B cell (primary cell): ENCODE results near the gene PTPRT. TPM values are rescaled to one million over a fixed set of nuclear protein-coding genes. Genes with fewer than 3 reads are reported as not detected.

Experiments
- ATAC-seq: fragments of 200-7000 bp; cut with Tn5 transposase; one replicate; pipeline ENCODE4 v1.10.0; 2021; ENCODE audit warnings: low read depth, mild to moderate bottlenecking, moderate number of reproducible peaks, moderate library complexity
- CTCF ChIA-PET: fragments of 350-600 bp; sonication (Branson Sonifier 250); formaldehyde crosslinking; loops from one replicate; lab custom pipeline; 2021; ENCODE audit warnings: antibody characterized with exemption, inconsistent platforms; lab: Charles Lee
- POLR2A ChIA-PET: fragments of 350-600 bp; sonication (Branson Sonifier 250); formaldehyde crosslinking; loops from one replicate; lab custom pipeline; 2021; ENCODE audit warnings: antibody characterized with exemption; lab: Charles Lee
- DNase-seq: peaks from one replicate; pipeline ENCODE4 v3.0.0; 2013
- H2AFZ ChIP-seq: 2 replicates; pipeline ENCODE4 v1.6.1; 2012; ENCODE audit warnings: mild to moderate bottlenecking, low read depth, low read length; ENCODE audit not compliant: insufficient read depth, poor library complexity, severe bottlenecking
- H3K27ac ChIP-seq, 2 donors: 1 replicate in 1 of 2; 2 replicates in 1 of 2; pipeline ENCODE4 v1.5.1; 2012 to 2013; ENCODE audit warnings: low read length in 2 of 2, mild to moderate bottlenecking in 2 of 2, moderate library complexity in 1 of 2
- H3K27me3 ChIP-seq, 4 experiments: fragments of 200-600 bp in 1 of 4; sonication (generic) in 1 of 4; replicated peaks in 1 of 4; 1 replicate in 2 of 4; 2 replicates in 2 of 4; pipeline versions ENCODE4 v1.6.1 to v1.7.0; 2013 to 2016; ENCODE audit warnings: low read length in 3 of 4, mild to moderate bottlenecking in 2 of 4, mixed read lengths in 1 of 4, moderate library complexity in 1 of 4; ENCODE audit not compliant: insufficient read depth in 4 of 4, control insufficient read depth in 3 of 4; ENCODE audit errors: control extremely low read depth in 1 of 4
- H3K36me3 ChIP-seq, 2 experiments: replicated peaks in 1 of 2; 1 replicate in 1 of 2; 2 replicates in 1 of 2; pipeline versions ENCODE4 v1.6.1 to v1.7.1; 2013; ENCODE audit warnings: low read length in 1 of 2; ENCODE audit not compliant: insufficient read depth in 2 of 2, control insufficient read depth in 1 of 2; ENCODE audit errors: control extremely low read depth in 1 of 2, extremely low read depth in 1 of 2
- H3K4me1 ChIP-seq, 2 donors: fragments of 200-600 bp in 1 of 2; sonication (generic) in 1 of 2; 1 replicate in 1 of 2; 2 replicates in 1 of 2; pipeline versions ENCODE4 v1.5.1 to v1.6.1; 2013 to 2017; ENCODE audit warnings: low read length in 2 of 2; ENCODE audit not compliant: control insufficient read depth in 2 of 2, insufficient read depth in 2 of 2
- H3K4me2 ChIP-seq: replicated peaks from 2 replicates; pipeline ENCODE3; 2012; ENCODE audit warnings: mild to moderate bottlenecking, low read depth, low read length; ENCODE audit not compliant: poor library complexity, severe bottlenecking
- H3K4me3 ChIP-seq, 5 experiments: fragments of 200-600 bp in 1 of 5; sonication (generic) in 1 of 5; 1 replicate in 3 of 5; 2 replicates in 2 of 5; pipeline versions ENCODE4 v1.5.1 to v1.7.0; 2011 to 2016; ENCODE audit warnings: low read length in 4 of 5, mild to moderate bottlenecking in 4 of 5, low read depth in 2 of 5, control low read depth in 1 of 5, moderate library complexity in 1 of 5; ENCODE audit not compliant: insufficient read depth in 1 of 5; ENCODE audit errors: control extremely low read depth in 1 of 5, extremely low read depth in 1 of 5
- H3K79me2 ChIP-seq: fragments of 200-600 bp; sonication (generic); one replicate; pipeline ENCODE4 v1.6.0; 2016; ENCODE audit warnings: low read length; ENCODE audit not compliant: control insufficient read depth, insufficient read depth
- H3K9ac ChIP-seq: fragments of 200-600 bp; sonication (generic); 2 replicates; pipeline ENCODE4 v1.6.1; 2017; ENCODE audit warnings: mild to moderate bottlenecking, low read length, moderate library complexity
- H3K9me3 ChIP-seq, 3 donors: one replicate each; pipeline versions ENCODE4 v1.6.1 to v1.7.1; 2013; ENCODE audit warnings: low read length in 2 of 3; ENCODE audit not compliant: control insufficient read depth in 2 of 3, insufficient read depth in 1 of 3; ENCODE audit errors: control extremely low read depth in 1 of 3
- H4K20me1 ChIP-seq: 2 replicates; pipeline ENCODE4 v1.6.0; 2012; ENCODE audit warnings: mild to moderate bottlenecking, low read length; ENCODE audit not compliant: insufficient read depth, control insufficient read depth, poor library complexity, severe bottlenecking
- H3K27ac Mint-ChIP-seq: one replicate; pipeline ENCODE4 v1.8.0; 2021; ENCODE audit warnings: mixed read lengths
- H3K27me3 Mint-ChIP-seq: one replicate; pipeline ENCODE4 v1.8.0; 2021; ENCODE audit warnings: mixed read lengths
- H3K4me1 Mint-ChIP-seq: one replicate; pipeline ENCODE4 v1.8.0; 2021; ENCODE audit warnings: mixed read lengths
- H3K4me3 Mint-ChIP-seq: one replicate; pipeline ENCODE4 v1.8.0; 2021; ENCODE audit warnings: mixed read lengths
- H3K9me3 Mint-ChIP-seq: one replicate; pipeline ENCODE4 v1.8.0; 2022; ENCODE audit warnings: mixed read lengths; ENCODE audit not compliant: insufficient read depth
- EZH2 ChIP-seq: IDR thresholded peaks from 2 replicates; pipeline ENCODE4 v1.6.1; 2012; ENCODE audit warnings: borderline replicate concordance, low read depth, mild to moderate bottlenecking, moderate library complexity, low read length; ENCODE audit not compliant: insufficient read depth, poor library complexity, severe bottlenecking
- WGBS: methylation state at CpG from one replicate; pipeline ENCODE4 v1.1.5; 2013; ENCODE audit warnings: missing lambda C conversion rate; ENCODE audit not compliant: insufficient coverage; 5-methylcytosine and 5-hydroxymethylcytosine counted together
- intact Hi-C: fragments of 100-400 bp; cut with micrococcal nuclease; formaldehyde crosslinking; loops from one replicate; pipeline ENCODE4 v1.10.0; 2022
- polyA plus RNA-seq: library from polyadenylated mRNA; depleted of rRNA; stranded (reverse); fragments of >200 nt; gene quantifications from 2 replicates; pipeline ENCODE4 v1.2.3, GENCODE V29; 2012
- total RNA-seq, 2 donors: library from RNA; stranded (reverse); fragments of 120-200 nt in 1 of 2; gene quantifications; 1 replicate in 1 of 2; 2 replicates in 1 of 2; pipeline versions ENCODE4 v1.2.3 to v1.2.4, GENCODE V29; 2013 to 2022
- TF ChIP-seq, protein P1 (sequence below): fragments of 200-600 bp; IDR thresholded peaks from one replicate; pipeline ENCODE4 v1.8.0; 2022; ENCODE audit warnings: antibody characterized with exemption, mild to moderate bottlenecking

The PTPRT gene
- total and polyA plus RNA-seq, 2 donors (not counting 1 experiment from before 2014, with no cell fraction given) = not detected

GRCh38 chr20:42549496-42549895, 640.2 kb downstream of the PTPRT start:
- Histone ChIP-seq H3K9me3 (peaks cover 0 to 3% (median 0%) of the 10 kb centered on the region in 3 donors), H3K79me2 (no peaks in the 10 kb centered on the region), H4K20me1 (no peaks in the 10 kb centered on the region), H2AFZ (no peak overlapping the region), H3K27me3 (no peaks in the 10 kb centered on the region), H3K4me3 (no peak overlapping the region), H3K4me1 (no peaks in the 10 kb centered on the region), H3K27ac (no peak overlapping the region), H3K4me2 (no peak overlapping the region), H3K9ac (no peak overlapping the region), H3K36me3 (no peaks in the 10 kb centered on the region)
- intact Hi-C loops = no loop called here
- POLR2A ChIA-PET = no interaction called here
- DNase-seq = no peak
- Mint-ChIP-seq H3K9me3 (no peaks in the 10 kb centered on the region), H3K27me3 (no peaks in the 10 kb centered on the region), H3K27ac (no peak overlapping the region), H3K4me3 (no peak overlapping the region), H3K4me1 (peaks cover 9% of the 10 kb centered on the region)
- WGBS = no CpG with 5 or more reads among the region's 3 CpGs
- no peak for ATAC-seq
- CTCF ChIA-PET = no interaction called here
- TF ChIP-seq, protein P1, sequence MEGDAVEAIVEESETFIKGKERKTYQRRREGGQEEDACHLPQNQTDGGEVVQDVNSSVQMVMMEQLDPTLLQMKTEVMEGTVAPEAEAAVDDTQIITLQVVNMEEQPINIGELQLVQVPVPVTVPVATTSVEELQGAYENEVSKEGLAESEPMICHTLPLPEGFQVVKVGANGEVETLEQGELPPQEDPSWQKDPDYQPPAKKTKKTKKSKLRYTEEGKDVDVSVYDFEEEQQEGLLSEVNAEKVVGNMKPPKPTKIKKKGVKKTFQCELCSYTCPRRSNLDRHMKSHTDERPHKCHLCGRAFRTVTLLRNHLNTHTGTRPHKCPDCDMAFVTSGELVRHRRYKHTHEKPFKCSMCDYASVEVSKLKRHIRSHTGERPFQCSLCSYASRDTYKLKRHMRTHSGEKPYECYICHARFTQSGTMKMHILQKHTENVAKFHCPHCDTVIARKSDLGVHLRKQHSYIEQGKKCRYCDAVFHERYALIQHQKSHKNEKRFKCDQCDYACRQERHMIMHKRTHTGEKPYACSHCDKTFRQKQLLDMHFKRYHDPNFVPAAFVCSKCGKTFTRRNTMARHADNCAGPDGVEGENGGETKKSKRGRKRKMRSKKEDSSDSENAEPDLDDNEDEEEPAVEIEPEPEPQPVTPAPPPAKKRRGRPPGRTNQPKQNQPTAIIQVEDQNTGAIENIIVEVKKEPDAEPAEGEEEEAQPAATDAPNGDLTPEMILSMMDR = no peak
- no peak for TF ChIP-seq EZH2

- intact Hi-C loops = no loop called here
- Histone ChIP-seq H3K36me3 (no peaks in the 10 kb centered on the region), H3K27me3 (no peaks in the 10 kb centered on the region), H3K4me1 (no peaks in the 10 kb centered on the region), H2AFZ (no peak overlapping the region), H3K9me3 (peaks cover 0 to 3% (median 0%) of the 10 kb centered on the region in 3 donors), H3K4me2 (no peak overlapping the region), H3K79me2 (no peaks in the 10 kb centered on the region), H3K27ac (no peak overlapping the region), H3K4me3 (no peak overlapping the region), H3K9ac (no peak overlapping the region), H4K20me1 (no peaks in the 10 kb centered on the region)
- no peak overlapping the region for H3K27ac Mint-ChIP-seq
- TF ChIP-seq EZH2 = no peak
- TF ChIP-seq, protein P1 = no peak
- ATAC-seq = no peak
- ChIA-PET POLR2A (no interaction called here), CTCF (no interaction called here)
- H3K4me1 Mint-ChIP-seq = no peaks in the 10 kb centered on the region
- no peaks in the 10 kb centered on the region for H3K9me3 Mint-ChIP-seq
- no peak overlapping the region for H3K4me3 Mint-ChIP-seq
- DNase-seq = no peak
- WGBS = 88% methylated on average over 5 of the region's 5 CpGs
- H3K27me3 Mint-ChIP-seq = no peaks in the 10 kb centered on the region
These were observed 644.8 kb downstream of the PTPRT start for GRCh38 chr20:42544926-42545325.
